IMR-90 (cell line): ENCODE data around the gene STX2. TPM values are rescaled to one million over a fixed set of nuclear protein-coding genes. Genes with fewer than 3 reads are reported as not detected.
A peak's percentile ranks its signal among the peaks of the same experiment; 100 is the strongest.

Experiments
- ATAC-seq: fragments of 200-7000 bp; cut with Tn5 transposase; 2 replicates; pipeline ENCODE4 v1.9.1; 2020; ENCODE audit warnings: low read depth, mild to moderate bottlenecking, moderate library complexity
- BruUV-seq: library from RNA; stranded (reverse); fragments of 400-500 nt; replicated peaks from 2 replicates; lab custom pipeline; 2021; lab: Mats Ljungman, UMichigan
- CTCF ChIA-PET: fragments of 300-600 bp; formaldehyde crosslinking; extraction: SDS; loops from one replicate; lab custom pipeline; 2021; ENCODE audit warnings: antibody characterized with exemption; lab: Yijun Ruan, JAX
- POLR2A ChIA-PET: fragments of 300-600 bp; sonication (Branson Sonifier 250); formaldehyde crosslinking; loops from one replicate; lab custom pipeline; 2022; ENCODE audit warnings: antibody characterized with exemption; ENCODE audit not compliant: unreplicated experiment; lab: Charles Lee
- DNase-seq: peaks from one replicate; pipeline ENCODE4 v3.0.0; 2013
- H2AFZ ChIP-seq: replicated peaks from 2 replicates; pipeline ENCODE3; 2013; ENCODE audit warnings: low read length, mild to moderate bottlenecking; ENCODE audit not compliant: poor library complexity
- H2AK5ac ChIP-seq: 2 replicates; pipeline ENCODE4 v1.6.1; 2013; ENCODE audit warnings: low read depth, low read length, inconsistent platforms
- H2AK9ac ChIP-seq: replicated peaks from 2 replicates; pipeline ENCODE3; 2013; ENCODE audit warnings: mild to moderate bottlenecking, low read depth, low read length, moderate library complexity; ENCODE audit not compliant: poor library complexity
- H2BK120ac ChIP-seq: 2 replicates; pipeline ENCODE4 v1.6.1; 2013; ENCODE audit warnings: low read depth, low read length, inconsistent platforms
- H2BK15ac ChIP-seq: 3 replicates; pipeline ENCODE4 v1.6.1; 2013; ENCODE audit warnings: low read depth, low read length, inconsistent platforms
- H2BK20ac ChIP-seq: 2 replicates; pipeline ENCODE4 v1.6.1; 2013; ENCODE audit warnings: low read depth, mild to moderate bottlenecking, inconsistent platforms, low read length, moderate library complexity
- H2BK5ac ChIP-seq: 2 replicates; pipeline ENCODE4 v1.6.1; 2013; ENCODE audit warnings: mild to moderate bottlenecking, low read depth, low read length, inconsistent platforms; ENCODE audit not compliant: poor library complexity, severe bottlenecking
- H3K14ac ChIP-seq: replicated peaks from 2 replicates; pipeline ENCODE4 v1.6.1; 2013; ENCODE audit warnings: low read depth, low read length, inconsistent platforms
- H3K18ac ChIP-seq: 2 replicates; pipeline ENCODE4 v1.6.1; 2013; ENCODE audit warnings: low read depth, low read length, control low read depth
- H3K23ac ChIP-seq: 2 replicates; pipeline ENCODE4 v1.6.1; 2013; ENCODE audit warnings: low read depth, low read length, inconsistent platforms
- H3K27ac ChIP-seq: 2 replicates; pipeline ENCODE4 v1.5.1; 2013; ENCODE audit warnings: mild to moderate bottlenecking, control low read depth, low read length; ENCODE audit not compliant: insufficient read depth
- H3K27me3 ChIP-seq: 2 replicates; pipeline ENCODE4 v1.6.1; 2013; ENCODE audit warnings: low read length; ENCODE audit not compliant: control insufficient read depth, insufficient read depth
- H3K36me3 ChIP-seq: 2 replicates; pipeline ENCODE4 v1.6.1; 2013; ENCODE audit warnings: low read length, mixed read lengths; ENCODE audit not compliant: control insufficient read depth, insufficient read depth
- H3K4ac ChIP-seq: 2 replicates; pipeline ENCODE4 v1.6.1; 2013; ENCODE audit warnings: low read depth, low read length, inconsistent platforms
- H3K4me1 ChIP-seq: 2 replicates; pipeline ENCODE4 v1.6.1; 2013; ENCODE audit warnings: low read length, mixed read lengths; ENCODE audit not compliant: control insufficient read depth, insufficient read depth
- H3K4me2 ChIP-seq: 2 replicates; pipeline ENCODE4 v1.6.1; 2013; ENCODE audit warnings: low read depth, mild to moderate bottlenecking, control low read depth, low read length, moderate library complexity
- H3K4me3 ChIP-seq: 2 replicates; pipeline ENCODE4 v1.5.1; 2013; ENCODE audit warnings: low read depth, mild to moderate bottlenecking, control low read depth, low read length, moderate library complexity; ENCODE audit not compliant: insufficient read depth
- H3K56ac ChIP-seq: 2 replicates; pipeline ENCODE4 v1.6.1; 2013; ENCODE audit warnings: low read length, inconsistent platforms; ENCODE audit not compliant: insufficient read depth; ENCODE audit errors: extremely low read depth
- H3K79me1 ChIP-seq, 2 experiments: 2 replicates each; pipeline ENCODE4 v1.6.1; 2013; ENCODE audit warnings: low read length in 2 of 2, inconsistent platforms in 1 of 2, low read depth in 1 of 2
- H3K9ac ChIP-seq: 2 replicates; pipeline ENCODE4 v1.6.1; 2013; ENCODE audit warnings: low read depth, low read length, control low read depth
- H3K9me1 ChIP-seq: 2 replicates; pipeline ENCODE4 v1.6.1; 2013; ENCODE audit warnings: low read length, inconsistent platforms; ENCODE audit not compliant: insufficient read depth
- H3K9me3 ChIP-seq: 2 replicates; pipeline ENCODE4 v1.6.1; 2013; ENCODE audit warnings: low read length; ENCODE audit not compliant: control insufficient read depth, insufficient read depth
- H4K20me1 ChIP-seq: 2 replicates; pipeline ENCODE4 v1.6.1; 2013; ENCODE audit warnings: low read length, inconsistent platforms; ENCODE audit not compliant: insufficient read depth
- H4K5ac ChIP-seq: 2 replicates; pipeline ENCODE4 v1.6.1; 2013; ENCODE audit warnings: mild to moderate bottlenecking, low read depth, low read length, control low read depth
- H4K8ac ChIP-seq, 2 experiments: 2 replicates each; pipeline ENCODE4 v1.6.1; 2013; ENCODE audit warnings: low read depth in 2 of 2, low read length in 2 of 2, control low read depth in 1 of 2, inconsistent platforms in 1 of 2
- H4K91ac ChIP-seq: 2 replicates; pipeline ENCODE4 v1.6.1; 2013; ENCODE audit warnings: low read depth, low read length, inconsistent platforms; ENCODE audit not compliant: insufficient read depth
- CEBPB ChIP-seq: IDR thresholded peaks from 2 replicates; pipeline ENCODE4 v1.6.1; 2012; ENCODE audit warnings: low read depth, low read length, improper control_type of control experiment
- ELK1 ChIP-seq: fragments of 150-350 bp; IDR thresholded peaks from 2 replicates; pipeline ENCODE4 v1.6.1; 2016; ENCODE audit warnings: low read depth, mild to moderate bottlenecking, low read length, moderate library complexity, borderline replicate concordance
- MXI1 ChIP-seq: IDR thresholded peaks from 2 replicates; pipeline ENCODE4 v1.6.1; 2012; ENCODE audit warnings: low read depth, mild to moderate bottlenecking, low read length, moderate library complexity, borderline replicate concordance
- WGBS, 2 experiments: methylation state at CpG; one replicate each; pipeline versions ENCODE4 v1.1.5 to v1.1.7; 2013; ENCODE audit warnings: missing lambda C conversion rate in 2 of 2; ENCODE audit not compliant: insufficient read length in 1 of 2; ENCODE audit errors: extremely low coverage in 2 of 2; 5-methylcytosine and 5-hydroxymethylcytosine counted together
- dilution Hi-C: fragments of 300-500 bp; cut with HindIII; formaldehyde crosslinking; loops from one replicate; pipeline ENCODE4 v1.14.3; 2018; ENCODE audit warnings: low sequenced_read_pairs; ENCODE audit not compliant: unreplicated experiment
- in situ Hi-C: fragments of 300-500 bp; cut with MboI; formaldehyde crosslinking; loops from 3 replicates; pipeline ENCODE4 v1.14.3; 2019; ENCODE audit warnings: low sequenced_read_pairs, inconsistent platforms, mixed read lengths
- intact Hi-C: fragments of 100-400 bp; cut with micrococcal nuclease; formaldehyde crosslinking; loops from 2 replicates; pipeline ENCODE4 v1.10.0; 2022
- polyA plus RNA-seq, 3 experiments: library from polyadenylated mRNA; depleted of rRNA; stranded (reverse); fragments of >200 nt; gene quantifications; 2 replicates each; pipeline ENCODE4 v1.2.3, GENCODE V29; 2012; ENCODE audit warnings: low replicate concordance in 1 of 3
- total RNA-seq: library from RNA; depleted of rRNA; stranded (reverse); fragments of >200 nt; gene quantifications from 2 replicates; pipeline ENCODE4 v1.2.3, GENCODE V29; 2012

Gene STX2
- total and polyA plus RNA-seq, 2 of the 4 experiments (the other 2 are of a cell fraction), result 26.9 to 32.5 TPM

- TF ChIP-seq ELK1, result no peak
These were observed 837 bp upstream of the STX2 start (continued) for GRCh38 chr12:130839770-130840404.

GRCh38 chr12:130838284-130838950 lies 633 bp downstream of the STX2 start:
- H2AFZ ChIP-seq, result peak overlapping the region; percentile 93
- H2AK9ac ChIP-seq, result peak overlapping the region; percentile 94
- H4K5ac ChIP-seq, result no peak overlapping the region
- H3K18ac ChIP-seq, result peak overlapping the region; percentile 19; the same call in 1 of the 2 replicates
- peaks cover 10% of the 10 kb centered on the region for H3K4me1 ChIP-seq
- 7% methylated on average over 13 of the region's 38 CpGs; no CpG with 5 or more reads in 1 of the 2 experiments for WGBS, 2 experiments
- H2AK5ac ChIP-seq, result 0 out of 2 replicates have a peak overlapping the region, but pooled peaks have one; percentile 7
- peaks cover 6% of the 10 kb centered on the region for H3K9me1 ChIP-seq
- H3K23ac ChIP-seq, result peak overlapping the region; percentile 76
- ATAC-seq (peak; percentile 33), DNase-seq (no peak)
- H2BK20ac ChIP-seq, result no peak overlapping the region
- peak overlapping the region in 1 of 2 experiments; percentile 61; a peak in 1 of 4 replicates for H4K8ac ChIP-seq
- intact Hi-C loops (no loop called here), dilution Hi-C loops (no loop called here), in situ Hi-C loops (no loop called here)
- H2BK15ac ChIP-seq, result no peak overlapping the region
- peak overlapping the region; percentile 96 for H3K4me3 ChIP-seq
- no peaks in the 10 kb centered on the region for H3K9me3 ChIP-seq
- H3K36me3 ChIP-seq, result no peaks in the 10 kb centered on the region
- no TSS peak for BruUV-seq
- TF ChIP-seq MXI1 (peak; percentile 61; the same call in 1 of the 2 replicates), CEBPB (no peak)
- H3K14ac ChIP-seq, result peak overlapping the region; percentile 50
- peak overlapping the region; percentile 28 for H3K27ac ChIP-seq
- H2BK120ac ChIP-seq, result no peak overlapping the region
- CTCF ChIA-PET, result interaction anchor here (0.8 kb wide), 1 partner anchor 12 kb away, joined by 3 read pairs; no protein-coding TSS in a partner anchor
- H3K9ac ChIP-seq, result peak overlapping the region; percentile 88
- peak overlapping the region; percentile 0 for H2BK5ac ChIP-seq
- H3K4ac ChIP-seq, result peak overlapping the region; percentile 58
- POLR2A ChIA-PET, result no interaction called here
- H4K91ac ChIP-seq, result no peak overlapping the region; the same call in 1 of the 2 replicates
- H3K79me1 ChIP-seq, result peaks cover 8 to 35% of the 10 kb centered on the region in 2 experiments
- H3K56ac ChIP-seq, result no peak overlapping the region; the same call in 1 of the 2 replicates
- H4K20me1 ChIP-seq, result peaks cover 12% of the 10 kb centered on the region; the same call in 1 of the 2 replicates
- no peaks in the 10 kb centered on the region for H3K27me3 ChIP-seq
- peak overlapping the region; percentile 90 for H3K4me2 ChIP-seq
